ENCODE results near the gene PRDM9. TPM values are rescaled to one million over a fixed set of nuclear protein-coding genes. Genes with fewer than 3 reads are reported as not detected.

Gene PRDM9
- not detected in 5 replicates for total RNA-seq (2022; extraction: Qiagen RNA extraction)

GRCh38 chr5:23507278-23507685, at the start of gene PRDM9:
TSS of gene PRDM9 (plus strand) at chr5:23507609. CDS start at chr5:23509034, 1,425 bp downstream.

Measured in A549 treated with Mapracorat at 1 μM for 4 hours (cell line).